ENCODE data around the gene ZBTB46.
"Not testable (repeated sequence)": the region's sequence is repeated elsewhere in the genome, so short reads cannot be mapped to it uniquely, and the experiment has no call there.

GRCh38 chr20:63851548-63851943, 20.5 kb upstream of the ZBTB46 start:
- TF ChIP-seq EZH2 (IDR thresholded peaks at IDR 0.05; ENCODE audit: borderline replicate concordance, low read depth, low read length, poor library complexity, severe bottlenecking); CTCF (conservative IDR thresholded peaks at IDR 0.05; ENCODE audit: low read depth, low read length): not testable (repeated sequence)

Data from A673 (cell line).